Measurements from ENCODE around the gene BAIAP2. TPM values are rescaled to one million over a fixed set of nuclear protein-coding genes. Genes with fewer than 3 reads are reported as not detected.

Gene BAIAP2
- total RNA-seq, 2 donors from 2014 or later, result 9.9 to 15.6 TPM

GRCh38 chr17:81037798-81038733 lies 3.1 kb downstream of the BAIAP2 start:
- Histone ChIP-seq H3K27ac (peak overlapping the region; percentile 25 to 49), H3K4me1 (ENCODE audit: control insufficient read depth in 1 of 2, low read depth in 2 of 2) (peaks cover 18 to 65% of the 10 kb centered on the region in 2 donors), H3K4me3 (peak overlapping the region; percentile 40), H3K36me3 (no peaks in the 10 kb centered on the region), H3K9me3 (no peaks in the 10 kb centered on the region), H3K27me3 (replicated peaks; ENCODE audit: insufficient read depth) (no peaks in the 10 kb centered on the region)
- no peak for ATAC-seq (ENCODE audit: insufficient number of reproducible peaks, low FRiP score, low read depth)
- no peak for DNase-seq (ENCODE audit: low spot score)
- TF ChIP-seq, protein P1, sequence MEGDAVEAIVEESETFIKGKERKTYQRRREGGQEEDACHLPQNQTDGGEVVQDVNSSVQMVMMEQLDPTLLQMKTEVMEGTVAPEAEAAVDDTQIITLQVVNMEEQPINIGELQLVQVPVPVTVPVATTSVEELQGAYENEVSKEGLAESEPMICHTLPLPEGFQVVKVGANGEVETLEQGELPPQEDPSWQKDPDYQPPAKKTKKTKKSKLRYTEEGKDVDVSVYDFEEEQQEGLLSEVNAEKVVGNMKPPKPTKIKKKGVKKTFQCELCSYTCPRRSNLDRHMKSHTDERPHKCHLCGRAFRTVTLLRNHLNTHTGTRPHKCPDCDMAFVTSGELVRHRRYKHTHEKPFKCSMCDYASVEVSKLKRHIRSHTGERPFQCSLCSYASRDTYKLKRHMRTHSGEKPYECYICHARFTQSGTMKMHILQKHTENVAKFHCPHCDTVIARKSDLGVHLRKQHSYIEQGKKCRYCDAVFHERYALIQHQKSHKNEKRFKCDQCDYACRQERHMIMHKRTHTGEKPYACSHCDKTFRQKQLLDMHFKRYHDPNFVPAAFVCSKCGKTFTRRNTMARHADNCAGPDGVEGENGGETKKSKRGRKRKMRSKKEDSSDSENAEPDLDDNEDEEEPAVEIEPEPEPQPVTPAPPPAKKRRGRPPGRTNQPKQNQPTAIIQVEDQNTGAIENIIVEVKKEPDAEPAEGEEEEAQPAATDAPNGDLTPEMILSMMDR (IDR thresholded peaks at IDR 0.05), result no peak

DNA sequence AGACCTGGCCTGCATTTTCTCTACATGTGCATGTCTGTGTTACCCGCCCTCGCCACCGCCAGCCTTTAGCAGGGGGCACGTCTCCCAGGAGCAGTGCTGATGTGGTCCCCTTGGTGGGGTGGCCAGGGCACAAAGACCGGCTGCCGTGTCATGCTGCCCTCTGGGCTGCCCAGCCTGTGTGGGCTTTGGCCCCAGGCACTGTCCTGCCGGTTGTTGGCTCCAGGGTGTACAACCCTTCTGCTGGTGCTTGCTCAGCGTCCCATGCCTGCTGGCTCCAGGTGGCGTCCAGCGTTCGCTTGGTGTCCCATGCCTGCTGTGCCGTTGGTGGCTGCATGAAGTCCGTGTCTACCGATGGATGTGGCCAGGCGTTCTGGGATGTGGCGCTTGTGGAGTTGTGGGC lies 4.1 kb downstream of the BAIAP2 start:
- Histone ChIP-seq H3K36me3 (no peaks in the 10 kb centered on the region), H3K4me1 (ENCODE audit: control insufficient read depth in 1 of 2, low read depth in 2 of 2) (peaks cover 18 to 61% of the 10 kb centered on the region in 2 donors), H3K27ac (no peak overlapping the region), H3K4me3 (no peak overlapping the region), H3K9me3 (no peaks in the 10 kb centered on the region), H3K27me3 (replicated peaks; ENCODE audit: insufficient read depth) (no peaks in the 10 kb centered on the region)
- ATAC-seq (ENCODE audit: insufficient number of reproducible peaks, low FRiP score, low read depth) (no peak), DNase-seq (ENCODE audit: low spot score) (no peak)
- TF ChIP-seq, protein P1 (IDR thresholded peaks at IDR 0.05), result no peak

DNA sequence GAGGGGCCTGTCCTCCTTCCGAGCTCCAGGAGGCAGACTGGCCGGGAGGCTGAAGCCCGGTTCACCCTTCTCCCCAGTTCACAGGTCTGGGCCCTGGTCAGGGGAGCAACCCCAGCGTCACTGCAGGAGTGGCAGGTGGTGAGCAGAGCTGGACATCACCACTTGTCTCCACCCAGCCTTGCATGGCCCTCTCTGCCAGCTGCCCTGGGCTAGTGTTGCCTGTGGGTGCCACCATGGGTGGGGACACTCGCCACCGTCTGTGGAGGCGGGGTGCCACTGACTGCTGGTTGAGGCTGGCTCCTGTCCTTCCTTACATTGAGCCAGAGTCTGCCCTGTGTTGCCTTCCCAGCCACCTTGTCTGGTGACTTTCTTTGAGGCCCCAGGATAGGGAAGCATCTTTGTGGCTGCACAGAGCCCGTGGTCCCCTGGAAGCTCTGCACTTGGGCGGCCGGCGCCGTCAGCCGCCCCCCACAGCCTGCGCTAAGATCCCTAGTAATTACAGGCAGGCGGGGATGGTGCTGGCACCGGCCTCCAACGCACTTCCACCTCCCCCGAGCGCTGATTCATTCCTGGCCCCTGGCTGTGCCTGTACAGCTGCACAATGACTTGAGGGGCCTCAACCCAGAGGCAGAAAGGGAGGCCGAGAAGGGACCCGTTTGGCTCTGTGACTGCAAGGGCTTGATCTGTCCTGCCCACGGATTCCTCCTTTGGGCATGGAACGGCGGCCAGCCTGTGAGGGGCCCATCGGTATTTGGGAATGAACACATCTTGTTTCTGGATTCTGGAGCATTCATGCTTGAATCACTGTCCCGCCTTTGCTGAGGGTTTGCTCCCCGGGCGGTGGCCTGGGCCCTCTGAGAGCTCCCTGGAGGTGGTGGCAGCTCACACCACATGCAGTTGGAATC lies 5.2 kb downstream of the BAIAP2 start:
- Histone ChIP-seq H3K4me3 (no peak overlapping the region), H3K36me3 (no peaks in the 10 kb centered on the region), H3K27me3 (replicated peaks; ENCODE audit: insufficient read depth) (no peaks in the 10 kb centered on the region), H3K4me1 (ENCODE audit: control insufficient read depth in 1 of 2, low read depth in 2 of 2) (peaks cover 23 to 64% of the 10 kb centered on the region in 2 donors), H3K9me3 (no peaks in the 10 kb centered on the region), H3K27ac (no peak overlapping the region)
- no peak for ATAC-seq (ENCODE audit: insufficient number of reproducible peaks, low FRiP score, low read depth)
- DNase-seq (ENCODE audit: low spot score), result no peak
- TF ChIP-seq, protein P1 (IDR thresholded peaks at IDR 0.05), result no peak

DNA sequence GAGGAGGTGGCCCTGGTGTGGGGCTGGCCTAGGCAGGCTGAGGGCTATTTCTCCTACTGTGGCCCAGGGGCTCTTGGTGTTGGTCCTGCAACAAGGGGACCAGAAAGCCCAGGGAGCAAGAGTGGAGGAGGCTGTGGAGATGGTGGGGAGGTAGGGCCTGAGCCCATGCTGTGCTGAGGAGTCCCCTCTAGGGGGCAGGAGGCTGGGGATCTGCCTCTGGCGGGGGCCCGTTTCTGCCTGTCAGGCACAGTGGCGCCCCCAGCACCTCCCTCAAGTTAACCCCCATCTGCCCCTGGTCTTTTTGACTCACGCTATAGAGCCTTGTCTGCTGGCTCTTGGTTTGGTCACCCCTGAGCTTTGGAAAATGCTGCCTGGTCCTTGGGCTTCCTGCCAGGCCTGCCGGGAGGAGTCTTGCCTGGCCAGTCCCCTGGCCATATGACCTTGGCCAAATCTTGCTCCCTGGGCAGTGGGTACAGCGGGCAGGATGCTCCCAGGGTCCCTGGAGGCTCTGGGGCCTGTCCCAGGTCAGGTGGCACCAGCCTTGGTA lies 5.9 kb downstream of the BAIAP2 start:
- no peaks in the 10 kb centered on the region for H3K27me3 ChIP-seq (replicated peaks; ENCODE audit: insufficient read depth)
- H3K4me1 ChIP-seq (ENCODE audit: control insufficient read depth in 1 of 2, low read depth in 2 of 2), result peaks cover 24 to 66% of the 10 kb centered on the region in 2 donors
- no peak for DNase-seq (ENCODE audit: low spot score)
- no peaks in the 10 kb centered on the region for H3K9me3 ChIP-seq
- no peak for ATAC-seq (ENCODE audit: insufficient number of reproducible peaks, low FRiP score, low read depth)
- H3K4me3 ChIP-seq, result no peak overlapping the region
- TF ChIP-seq, protein P1 (IDR thresholded peaks at IDR 0.05), result no peak
- H3K36me3 ChIP-seq, result no peaks in the 10 kb centered on the region
- no peak overlapping the region for H3K27ac ChIP-seq
